Panc1 (cell line): Measurements from ENCODE around the gene ADRM1. TPM values are rescaled to one million over a fixed set of nuclear protein-coding genes. Genes with fewer than 3 reads are reported as not detected.

ENCODE experiments used
- ATAC-seq: fragments of 200-7000 bp; cut with Tn5 transposase; 2 replicates; pipeline ENCODE4 v1.9.1; 2020; ENCODE audit warnings: mild to moderate bottlenecking, moderate library complexity
- BruUV-seq: library from RNA; stranded (reverse); fragments of 400-500 nt; replicated peaks from 2 replicates; lab custom pipeline; 2021; lab: Mats Ljungman, UMichigan
- CTCF ChIA-PET: fragments of 300-600 bp; sonication (Branson Sonifier 250); formaldehyde crosslinking; loops from one replicate; lab custom pipeline; 2022; ENCODE audit warnings: antibody characterized with exemption; lab: Charles Lee
- POLR2A ChIA-PET: fragments of 300-600 bp; sonication (Branson Sonifier 250); formaldehyde crosslinking; loops from one replicate; lab custom pipeline; 2022; ENCODE audit warnings: antibody characterized with exemption; lab: Charles Lee
- DNase-seq: peaks from one replicate; pipeline ENCODE4 v3.0.0-alpha.2; 2010; ENCODE audit warnings: low read depth, low spot score
- H3K27ac ChIP-seq: 2 replicates; pipeline ENCODE4 v1.5.1; 2011; ENCODE audit warnings: mild to moderate bottlenecking, low read length, inconsistent platforms
- H3K27me3 ChIP-seq: fragments of 200-500 bp; sonication (Bioruptor generic); 2 replicates; pipeline ENCODE4 v1.6.0; 2014; ENCODE audit warnings: low read length, inconsistent platforms; ENCODE audit not compliant: control insufficient read depth, insufficient read depth
- H3K36me3 ChIP-seq: fragments of 200-500 bp; sonication (Bioruptor generic); 2 replicates; pipeline ENCODE4 v1.5.1; 2014; ENCODE audit warnings: inconsistent platforms, mild to moderate bottlenecking, low read length, moderate library complexity; ENCODE audit not compliant: control insufficient read depth, insufficient read depth
- H3K4me1 ChIP-seq: 2 replicates; pipeline ENCODE4 v1.5.1; 2011; ENCODE audit warnings: inconsistent platforms, mild to moderate bottlenecking, low read length, moderate library complexity; ENCODE audit not compliant: control insufficient read depth, insufficient read depth
- H3K4me3 ChIP-seq, 2 experiments: 2 replicates each; pipeline ENCODE4 v1.5.1; 2011 to 2012; ENCODE audit warnings: low read depth in 2 of 2, low read length in 2 of 2, mild to moderate bottlenecking in 2 of 2, inconsistent platforms in 1 of 2, moderate library complexity in 1 of 2
- H3K9me3 ChIP-seq: fragments of 200-500 bp; sonication (Bioruptor generic); 2 replicates; pipeline ENCODE4 v1.5.1; 2014; ENCODE audit warnings: low read depth, mild to moderate bottlenecking, inconsistent platforms, low read length, moderate library complexity; ENCODE audit not compliant: control insufficient read depth, insufficient read depth
- POLR2AphosphoS5 ChIP-seq: IDR thresholded peaks from 2 replicates; pipeline ENCODE4 v1.6.1; 2012; ENCODE audit warnings: mild to moderate bottlenecking, low read depth, low read length, moderate library complexity
- SIN3A ChIP-seq: IDR thresholded peaks from 2 replicates; pipeline ENCODE4 v1.6.1; 2012; ENCODE audit warnings: low read depth, mild to moderate bottlenecking, low read length, moderate library complexity, borderline replicate concordance; ENCODE audit not compliant: insufficient read depth
- TCF7L2 ChIP-seq: IDR thresholded peaks from 2 replicates; pipeline ENCODE4 v1.6.1; 2011; ENCODE audit warnings: mild to moderate bottlenecking, low read depth, low read length, inconsistent platforms
- in situ Hi-C: cut with HindIII; loops from 2 replicates; pipeline ENCODE4 v1.10.0; 2016; ENCODE audit warnings: low sequenced_read_pairs, low pct_unique_long_range_greater_than_20kb
- intact Hi-C: fragments of 100-400 bp; cut with micrococcal nuclease; formaldehyde crosslinking; loops from one replicate; pipeline ENCODE4 v1.10.0; 2022; ENCODE audit not compliant: unreplicated experiment
- total RNA-seq: library from RNA; stranded (reverse); gene quantifications from one replicate; pipeline ENCODE4 v1.2.1, GENCODE V29; 2021; ENCODE audit not compliant: unreplicated experiment
- TF ChIP-seq, protein P1 (sequence below): fragments of 450-650 bp; IDR thresholded peaks from 2 replicates; pipeline ENCODE4 v1.5.1; 2017; ENCODE audit warnings: mild to moderate bottlenecking
- TF ChIP-seq, protein P2 (sequence below), 2 experiments: IDR thresholded peaks; 2 replicates each; pipeline ENCODE4 v1.6.1; 2011 to 2012; ENCODE audit warnings: low read depth in 2 of 2, control low read depth in 1 of 2, low read length in 1 of 2, mild to moderate bottlenecking in 1 of 2, moderate library complexity in 1 of 2; ENCODE audit not compliant: insufficient read depth in 1 of 2

ADRM1 gene
- total RNA-seq, 1 experiment from 2014 or later = 194 TPM

DNA sequence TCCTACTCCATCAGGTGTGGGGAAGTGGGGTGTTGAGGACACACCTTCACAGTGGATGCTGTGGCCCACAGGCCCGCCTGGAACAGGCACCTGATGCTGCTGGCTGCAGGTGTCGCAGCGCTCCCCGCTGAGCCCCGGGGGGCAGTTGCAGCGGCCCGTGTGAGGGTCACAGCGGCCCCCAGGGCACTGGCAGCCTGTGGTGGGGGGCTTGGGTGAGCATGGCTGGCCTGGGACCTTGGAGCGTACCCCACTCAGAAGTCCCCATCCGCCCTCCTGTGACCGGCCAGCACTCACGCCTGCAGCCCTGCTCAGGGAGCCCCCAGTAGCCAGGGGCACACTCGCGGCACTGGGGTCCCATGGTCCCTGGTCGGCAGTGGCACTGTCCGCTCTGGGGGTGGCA is 19.2 kb downstream of the ADRM1 start:
- ChIA-PET POLR2A (no interaction called here), CTCF (no interaction called here)
- no peak for DNase-seq
- H3K4me3 ChIP-seq = no peak overlapping the region
- H3K27me3 ChIP-seq = no peaks in the 10 kb centered on the region
- intact Hi-C loops (no loop called here), in situ Hi-C loops (no loop called here)
- peak; percentile 2 for ATAC-seq
- no TSS peak for BruUV-seq
- TF ChIP-seq, protein P1, sequence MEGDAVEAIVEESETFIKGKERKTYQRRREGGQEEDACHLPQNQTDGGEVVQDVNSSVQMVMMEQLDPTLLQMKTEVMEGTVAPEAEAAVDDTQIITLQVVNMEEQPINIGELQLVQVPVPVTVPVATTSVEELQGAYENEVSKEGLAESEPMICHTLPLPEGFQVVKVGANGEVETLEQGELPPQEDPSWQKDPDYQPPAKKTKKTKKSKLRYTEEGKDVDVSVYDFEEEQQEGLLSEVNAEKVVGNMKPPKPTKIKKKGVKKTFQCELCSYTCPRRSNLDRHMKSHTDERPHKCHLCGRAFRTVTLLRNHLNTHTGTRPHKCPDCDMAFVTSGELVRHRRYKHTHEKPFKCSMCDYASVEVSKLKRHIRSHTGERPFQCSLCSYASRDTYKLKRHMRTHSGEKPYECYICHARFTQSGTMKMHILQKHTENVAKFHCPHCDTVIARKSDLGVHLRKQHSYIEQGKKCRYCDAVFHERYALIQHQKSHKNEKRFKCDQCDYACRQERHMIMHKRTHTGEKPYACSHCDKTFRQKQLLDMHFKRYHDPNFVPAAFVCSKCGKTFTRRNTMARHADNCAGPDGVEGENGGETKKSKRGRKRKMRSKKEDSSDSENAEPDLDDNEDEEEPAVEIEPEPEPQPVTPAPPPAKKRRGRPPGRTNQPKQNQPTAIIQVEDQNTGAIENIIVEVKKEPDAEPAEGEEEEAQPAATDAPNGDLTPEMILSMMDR = no peak
- TF ChIP-seq, protein P2, sequence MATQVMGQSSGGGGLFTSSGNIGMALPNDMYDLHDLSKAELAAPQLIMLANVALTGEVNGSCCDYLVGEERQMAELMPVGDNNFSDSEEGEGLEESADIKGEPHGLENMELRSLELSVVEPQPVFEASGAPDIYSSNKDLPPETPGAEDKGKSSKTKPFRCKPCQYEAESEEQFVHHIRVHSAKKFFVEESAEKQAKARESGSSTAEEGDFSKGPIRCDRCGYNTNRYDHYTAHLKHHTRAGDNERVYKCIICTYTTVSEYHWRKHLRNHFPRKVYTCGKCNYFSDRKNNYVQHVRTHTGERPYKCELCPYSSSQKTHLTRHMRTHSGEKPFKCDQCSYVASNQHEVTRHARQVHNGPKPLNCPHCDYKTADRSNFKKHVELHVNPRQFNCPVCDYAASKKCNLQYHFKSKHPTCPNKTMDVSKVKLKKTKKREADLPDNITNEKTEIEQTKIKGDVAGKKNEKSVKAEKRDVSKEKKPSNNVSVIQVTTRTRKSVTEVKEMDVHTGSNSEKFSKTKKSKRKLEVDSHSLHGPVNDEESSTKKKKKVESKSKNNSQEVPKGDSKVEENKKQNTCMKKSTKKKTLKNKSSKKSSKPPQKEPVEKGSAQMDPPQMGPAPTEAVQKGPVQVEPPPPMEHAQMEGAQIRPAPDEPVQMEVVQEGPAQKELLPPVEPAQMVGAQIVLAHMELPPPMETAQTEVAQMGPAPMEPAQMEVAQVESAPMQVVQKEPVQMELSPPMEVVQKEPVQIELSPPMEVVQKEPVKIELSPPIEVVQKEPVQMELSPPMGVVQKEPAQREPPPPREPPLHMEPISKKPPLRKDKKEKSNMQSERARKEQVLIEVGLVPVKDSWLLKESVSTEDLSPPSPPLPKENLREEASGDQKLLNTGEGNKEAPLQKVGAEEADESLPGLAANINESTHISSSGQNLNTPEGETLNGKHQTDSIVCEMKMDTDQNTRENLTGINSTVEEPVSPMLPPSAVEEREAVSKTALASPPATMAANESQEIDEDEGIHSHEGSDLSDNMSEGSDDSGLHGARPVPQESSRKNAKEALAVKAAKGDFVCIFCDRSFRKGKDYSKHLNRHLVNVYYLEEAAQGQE (IDR thresholded peaks at IDR 0.05; ENCODE audit: insufficient read depth in 1 of 2, low read depth in 2 of 2, low read length in 1 of 2) = no peak
- peaks cover 4% of the 10 kb centered on the region for H3K36me3 ChIP-seq
- peaks cover 4% of the 10 kb centered on the region; the same call in 1 of the 2 replicates for H3K4me1 ChIP-seq
- no peak overlapping the region for H3K27ac ChIP-seq
- H3K9me3 ChIP-seq = no peaks in the 10 kb centered on the region

DNA sequence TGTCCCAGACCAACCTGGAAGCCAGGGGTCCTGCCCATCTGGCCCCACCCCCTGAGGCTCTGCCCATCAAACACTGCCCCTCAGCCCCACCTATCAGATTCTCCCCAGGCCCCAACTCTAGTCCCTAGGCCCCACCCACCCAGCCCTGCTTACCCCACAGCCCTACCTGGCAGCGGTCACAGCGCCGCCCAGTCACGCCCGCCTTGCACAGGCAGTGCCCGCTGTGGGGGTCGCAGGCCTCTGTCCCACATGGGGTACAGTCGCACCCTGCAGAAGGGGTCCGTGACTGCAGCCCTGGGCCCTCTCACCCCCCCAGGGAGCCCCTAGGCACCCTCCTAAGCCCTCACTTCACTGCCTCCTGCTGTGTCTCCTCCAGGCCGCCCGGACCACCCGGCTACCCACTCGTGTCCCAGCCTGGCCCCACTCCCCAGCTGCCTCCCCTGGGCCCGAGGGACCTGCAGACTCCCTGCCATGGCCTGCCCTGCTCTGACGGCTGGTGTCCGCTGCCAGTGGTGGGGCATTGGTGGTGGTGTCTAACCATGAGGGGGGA is 19.8 kb downstream of the ADRM1 start:
- intact Hi-C loops (no loop called here), in situ Hi-C loops (no loop called here)
- no TSS peak for BruUV-seq
- no peaks in the 10 kb centered on the region for H3K9me3 ChIP-seq
- CTCF ChIA-PET = no interaction called here
- no peak for DNase-seq
- POLR2A ChIA-PET = no interaction called here
- no peaks in the 10 kb centered on the region for H3K27me3 ChIP-seq
- no peak for TF ChIP-seq SIN3A
- no peak for TF ChIP-seq POLR2AphosphoS5
- TF ChIP-seq, protein P2 (IDR thresholded peaks at IDR 0.05; ENCODE audit: insufficient read depth in 1 of 2, low read depth in 2 of 2, low read length in 1 of 2) = no peak
- TF ChIP-seq, protein P1 = no peak
- no peak for TF ChIP-seq TCF7L2
- H3K4me1 ChIP-seq = peaks cover 4% of the 10 kb centered on the region; the same call in 1 of the 2 replicates
- no peak overlapping the region for H3K27ac ChIP-seq
- peaks cover 4% of the 10 kb centered on the region for H3K36me3 ChIP-seq
- H3K4me3 ChIP-seq = no peak overlapping the region
- peak; percentile 33 for ATAC-seq
